Measurements from ENCODE around the gene RNF41.
"Not testable (repeated sequence)": the region's sequence is repeated elsewhere in the genome, so short reads cannot be mapped to it uniquely, and the experiment has no call there.

RNF41 gene

DNA sequence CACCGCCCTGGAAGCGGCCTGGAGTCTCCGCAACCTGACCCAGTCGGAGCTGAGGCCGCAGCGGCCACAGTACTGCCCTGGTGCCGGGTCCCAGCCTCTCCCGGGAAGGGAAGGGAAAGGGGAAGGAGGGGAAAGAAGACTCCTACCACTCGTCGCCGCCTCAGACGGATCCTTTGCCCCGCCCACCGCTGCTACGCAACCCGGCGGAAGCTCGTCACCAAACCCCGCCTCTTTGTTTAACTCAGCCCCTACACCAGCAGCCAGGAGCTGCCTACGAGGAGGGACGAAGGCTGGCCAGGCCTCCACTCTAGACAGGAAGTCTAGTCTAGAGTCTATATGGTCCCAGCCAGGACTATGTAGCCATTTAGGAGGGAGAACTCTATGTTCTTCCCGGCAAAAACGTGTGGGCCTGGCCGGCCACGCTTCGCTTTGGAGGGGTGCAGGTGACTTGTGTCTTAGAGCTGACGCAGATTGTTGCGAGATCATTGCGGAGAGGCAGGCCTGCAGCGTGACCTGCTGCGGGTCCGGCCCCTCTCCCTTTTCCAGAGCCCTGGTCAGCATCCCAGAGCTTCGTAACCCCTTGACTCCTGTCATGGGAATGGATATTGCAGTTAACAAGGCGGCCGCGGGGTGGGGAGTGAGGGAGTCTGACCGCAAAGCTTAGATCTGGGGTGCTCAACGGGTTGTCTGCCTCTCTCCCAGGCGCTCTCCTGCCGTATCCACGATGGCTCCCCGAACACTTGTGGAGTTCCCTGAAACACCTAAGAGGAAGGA is at the start of gene RNF41:
TSS of gene RNF41 (minus strand) at position 166 of the 774 bp plus-strand sequence. CDS start 7,875 bp downstream, outside the sequence.
- H3K27me3 ChIP-seq (ENCODE audit: control insufficient read depth in 1 of 2, insufficient read depth in 2 of 2, low read length in 2 of 2): no peaks in the 10 kb centered on the region
- peak within 1 kb of the TSS; percentile 85 to 92 for H3K4me3 ChIP-seq (ENCODE audit: low read depth in 1 of 2, low read length in 2 of 2)
- H3K4me1 ChIP-seq (ENCODE audit: control insufficient read depth in 1 of 2, insufficient read depth in 2 of 2, low read length in 2 of 2): peaks cover 21 to 46% of the 10 kb centered on the region in 2 donors
- peak within 1 kb of the TSS; percentile 90 to 99 for H3K9ac ChIP-seq (ENCODE audit: low read depth in 1 of 2, low read length in 2 of 2)
- no peaks in the 10 kb centered on the region for H3K9me3 ChIP-seq (ENCODE audit: control insufficient read depth in 1 of 2, low read length in 2 of 2)
- peaks cover 0 to 4% of the 10 kb centered on the region in 2 donors for H3K36me3 ChIP-seq (ENCODE audit: control insufficient read depth in 1 of 2, insufficient read depth in 2 of 2, low read length in 2 of 2)
- peak within 1 kb of the TSS; percentile 94 for H3K27ac ChIP-seq (ENCODE audit: low read depth, low read length)

GRCh38 chr12:56271031-56271430 is 49.3 kb upstream of the RNF41 start:
- Histone ChIP-seq H3K27ac (ENCODE audit: low read depth, low read length) (no peak overlapping the region), H3K36me3 (ENCODE audit: control insufficient read depth in 1 of 2, insufficient read depth in 2 of 2, low read length in 2 of 2) (peaks cover 21 to 56% of the 10 kb centered on the region in 2 donors), H3K4me1 (ENCODE audit: control insufficient read depth in 1 of 2, insufficient read depth in 2 of 2, low read length in 2 of 2) (peaks cover 6 to 15% of the 10 kb centered on the region in 2 donors), H3K9me3 (ENCODE audit: control insufficient read depth in 1 of 2, low read length in 2 of 2) (no peaks in the 10 kb centered on the region), H3K27me3 (ENCODE audit: control insufficient read depth in 1 of 2, insufficient read depth in 2 of 2, low read length in 2 of 2) (no peaks in the 10 kb centered on the region), H3K9ac (ENCODE audit: low read depth in 1 of 2, low read length in 2 of 2) (no peak overlapping the region), H3K4me3 (ENCODE audit: low read depth in 1 of 2, low read length in 2 of 2) (no peak overlapping the region)

- Histone ChIP-seq H3K27me3 (ENCODE audit: control insufficient read depth in 1 of 2, insufficient read depth in 2 of 2, low read length in 2 of 2) (no peaks in the 10 kb centered on the region), H3K9ac (ENCODE audit: low read depth in 1 of 2, low read length in 2 of 2) (peak overlapping the region; percentile 33 to 91)
Measured at GRCh38 chr12:56267443-56268071, 45.8 kb upstream of the RNF41 start.

DNA sequence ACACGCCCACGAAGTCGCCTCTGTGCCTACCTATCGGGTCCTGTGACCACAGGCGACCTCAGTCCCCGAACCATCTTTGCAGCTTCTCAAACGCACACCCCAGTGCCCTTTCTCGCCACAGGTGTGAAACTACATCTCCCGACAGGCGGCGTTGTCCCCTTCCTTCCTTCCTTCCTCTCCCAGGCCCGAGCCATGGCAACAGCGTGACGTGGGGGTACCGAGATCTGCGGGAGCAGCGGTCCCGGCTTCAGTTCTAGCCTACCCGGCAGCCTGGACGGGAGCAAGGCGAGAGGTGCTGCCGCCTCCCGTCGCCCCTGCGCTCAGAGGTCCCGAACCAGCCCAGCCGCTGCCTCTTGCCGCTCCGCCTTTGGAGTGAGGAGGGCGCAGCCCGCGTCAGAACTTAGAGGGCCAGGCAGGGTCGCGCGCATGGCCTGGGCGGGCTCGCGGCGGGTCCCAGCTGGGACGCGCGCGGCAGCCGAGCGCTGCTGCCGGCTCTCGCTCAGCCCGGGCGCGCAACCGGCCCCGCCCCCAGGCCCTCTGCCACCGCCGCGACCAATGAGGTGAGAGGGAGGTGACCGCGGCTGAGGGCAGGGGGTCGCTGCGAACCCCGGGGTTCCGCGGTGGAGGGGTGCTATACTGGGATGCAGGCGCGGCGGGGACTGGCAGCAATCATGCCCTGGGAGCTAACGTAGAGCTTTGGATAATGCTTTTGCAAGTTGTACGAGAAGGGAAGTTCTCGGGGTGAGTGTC is 45.1 kb upstream of the RNF41 start, which contains the start of gene COQ10A:
TSS of gene COQ10A (plus strand) at position 250 of the 750 bp plus-strand sequence. CDS start at position 427, 177 bp downstream.
- Histone ChIP-seq H3K9ac (ENCODE audit: low read depth in 1 of 2, low read length in 2 of 2) (peak within 1 kb of the TSS; percentile 69 to 91), H3K36me3 (ENCODE audit: control insufficient read depth in 1 of 2, insufficient read depth in 2 of 2, low read length in 2 of 2) (peaks cover 0 to 18% of the 10 kb centered on the region in 2 donors), H3K4me3 (ENCODE audit: low read depth in 1 of 2, low read length in 2 of 2) (peak within 1 kb of the TSS; percentile 82 to 87), H3K27ac (ENCODE audit: low read depth, low read length) (peak within 1 kb of the TSS; percentile 91), H3K4me1 (ENCODE audit: control insufficient read depth in 1 of 2, insufficient read depth in 2 of 2, low read length in 2 of 2) (peaks cover 6 to 15% of the 10 kb centered on the region in 2 donors), H3K9me3 (ENCODE audit: control insufficient read depth in 1 of 2, low read length in 2 of 2) (no peaks in the 10 kb centered on the region), H3K27me3 (ENCODE audit: control insufficient read depth in 1 of 2, insufficient read depth in 2 of 2, low read length in 2 of 2) (no peaks in the 10 kb centered on the region)

More at GRCh38 chr12:56267443-56268071, 45.8 kb upstream of the RNF41 start:
- no peaks in the 10 kb centered on the region for H3K9me3 ChIP-seq (ENCODE audit: control insufficient read depth in 1 of 2, low read length in 2 of 2)
- peak overlapping the region; percentile 82 to 87 for H3K4me3 ChIP-seq (ENCODE audit: low read depth in 1 of 2, low read length in 2 of 2)
- H3K36me3 ChIP-seq (ENCODE audit: control insufficient read depth in 1 of 2, insufficient read depth in 2 of 2, low read length in 2 of 2): peaks cover 0 to 23% of the 10 kb centered on the region in 2 donors
- peaks cover 6 to 15% of the 10 kb centered on the region in 2 donors for H3K4me1 ChIP-seq (ENCODE audit: control insufficient read depth in 1 of 2, insufficient read depth in 2 of 2, low read length in 2 of 2)
- H3K27ac ChIP-seq (ENCODE audit: low read depth, low read length): peak overlapping the region; percentile 91

DNA sequence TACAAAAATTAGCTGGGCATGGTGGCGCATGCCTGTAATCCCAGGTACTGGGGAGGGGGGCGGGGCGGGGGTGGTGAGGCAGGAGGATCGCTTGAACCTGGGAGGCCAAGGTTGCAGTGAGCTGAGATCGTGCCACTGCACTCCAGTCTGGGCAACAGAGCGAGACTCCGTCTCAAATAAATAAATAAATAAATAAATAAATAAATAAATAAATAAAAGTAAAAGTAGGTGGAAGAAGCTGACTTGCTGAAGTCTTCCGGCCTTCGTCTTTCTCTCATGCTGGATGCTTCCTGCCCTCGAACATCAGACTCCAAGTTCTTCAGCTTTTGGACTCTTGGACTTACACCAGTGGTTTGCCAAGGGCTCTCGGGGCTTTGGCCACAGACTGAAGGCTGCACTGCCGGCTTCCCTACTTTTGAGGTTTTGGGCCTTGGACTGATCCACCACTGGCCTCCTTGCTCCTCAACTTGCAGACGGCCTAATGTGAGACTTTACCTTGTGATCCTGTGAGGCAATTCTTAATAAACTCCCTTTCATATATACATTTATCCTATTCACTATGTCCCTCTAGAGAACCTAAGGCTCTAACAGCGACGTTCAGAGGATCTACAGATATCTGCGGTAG is 44.5 kb upstream of the RNF41 start:
- Histone ChIP-seq H3K36me3 (ENCODE audit: control insufficient read depth in 1 of 2, insufficient read depth in 2 of 2, low read length in 2 of 2) (peaks cover 0 to 12% of the 10 kb centered on the region in 2 donors), H3K4me1 (ENCODE audit: control insufficient read depth in 1 of 2, insufficient read depth in 2 of 2, low read length in 2 of 2) (peaks cover 6 to 15% of the 10 kb centered on the region in 2 donors), H3K4me3 (ENCODE audit: low read depth in 1 of 2, low read length in 2 of 2) (peak overlapping the region; percentile 82 to 87), H3K9ac (ENCODE audit: low read depth in 1 of 2, low read length in 2 of 2) (peak overlapping the region; percentile 69 to 91), H3K27ac (ENCODE audit: low read depth, low read length) (peak overlapping the region; percentile 91)
- H3K9me3 ChIP-seq (ENCODE audit: control insufficient read depth in 1 of 2, low read length in 2 of 2); H3K27me3 ChIP-seq (ENCODE audit: control insufficient read depth in 1 of 2, insufficient read depth in 2 of 2, low read length in 2 of 2): not testable (repeated sequence)

DNA sequence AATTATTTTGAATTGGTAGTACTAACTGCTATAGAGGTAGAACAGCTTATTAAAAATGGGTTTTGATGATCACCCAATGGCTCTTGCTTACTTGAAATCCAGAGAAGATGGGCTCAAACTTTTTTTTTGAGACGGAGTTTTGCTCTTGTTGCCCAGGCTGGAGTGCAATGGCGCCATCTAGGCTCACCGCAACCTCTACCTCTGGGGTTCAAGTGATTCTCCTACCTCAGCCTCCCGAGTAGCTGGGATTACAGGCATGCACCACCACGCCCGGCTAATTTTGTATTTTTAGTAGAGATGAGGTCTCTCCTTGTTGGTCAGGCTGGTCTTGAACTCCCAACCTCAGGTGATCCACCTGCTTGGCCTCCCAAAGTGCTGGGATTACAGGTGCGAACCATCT is 41.2 kb upstream of the RNF41 start:
- not testable (repeated sequence) for H3K9me3 ChIP-seq (ENCODE audit: control insufficient read depth in 1 of 2, low read length in 2 of 2); H3K27me3 ChIP-seq (ENCODE audit: control insufficient read depth in 1 of 2, insufficient read depth in 2 of 2, low read length in 2 of 2); H3K27ac ChIP-seq (ENCODE audit: low read depth, low read length); H3K36me3 ChIP-seq (ENCODE audit: control insufficient read depth in 1 of 2, insufficient read depth in 2 of 2, low read length in 2 of 2); H3K4me3 ChIP-seq (ENCODE audit: low read depth in 1 of 2, low read length in 2 of 2); H3K9ac ChIP-seq (ENCODE audit: low read depth in 1 of 2, low read length in 2 of 2)
- peaks cover 6 to 15% of the 10 kb centered on the region in 2 donors for H3K4me1 ChIP-seq (ENCODE audit: control insufficient read depth in 1 of 2, insufficient read depth in 2 of 2, low read length in 2 of 2)

GRCh38 chr12:56261503-56262232 is 39.9 kb upstream of the RNF41 start:
- peaks cover 0 to 6% of the 10 kb centered on the region in 2 donors for H3K36me3 ChIP-seq (ENCODE audit: control insufficient read depth in 1 of 2, insufficient read depth in 2 of 2, low read length in 2 of 2)
- H3K9me3 ChIP-seq (ENCODE audit: control insufficient read depth in 1 of 2, low read length in 2 of 2): no peaks in the 10 kb centered on the region
- H3K4me3 ChIP-seq (ENCODE audit: low read depth in 1 of 2, low read length in 2 of 2): no peak overlapping the region
- H3K4me1 ChIP-seq (ENCODE audit: control insufficient read depth in 1 of 2, insufficient read depth in 2 of 2, low read length in 2 of 2): peaks cover 9 to 15% of the 10 kb centered on the region in 2 donors
- H3K9ac ChIP-seq (ENCODE audit: low read depth in 1 of 2, low read length in 2 of 2): no peak overlapping the region
- no peak overlapping the region for H3K27ac ChIP-seq (ENCODE audit: low read depth, low read length)
- H3K27me3 ChIP-seq (ENCODE audit: control insufficient read depth in 1 of 2, insufficient read depth in 2 of 2, low read length in 2 of 2): no peaks in the 10 kb centered on the region

GRCh38 chr12:56260921-56261320 is 39.2 kb upstream of the RNF41 start:
- Histone ChIP-seq H3K4me1 (ENCODE audit: control insufficient read depth in 1 of 2, insufficient read depth in 2 of 2, low read length in 2 of 2) (peaks cover 12 to 15% of the 10 kb centered on the region in 2 donors), H3K9me3 (ENCODE audit: control insufficient read depth in 1 of 2, low read length in 2 of 2) (no peaks in the 10 kb centered on the region), H3K27ac (ENCODE audit: low read depth, low read length) (no peak overlapping the region), H3K4me3 (ENCODE audit: low read depth in 1 of 2, low read length in 2 of 2) (no peak overlapping the region), H3K9ac (ENCODE audit: low read depth in 1 of 2, low read length in 2 of 2) (no peak overlapping the region), H3K36me3 (ENCODE audit: control insufficient read depth in 1 of 2, insufficient read depth in 2 of 2, low read length in 2 of 2) (peaks cover 4 to 11% of the 10 kb centered on the region in 2 donors), H3K27me3 (ENCODE audit: control insufficient read depth in 1 of 2, insufficient read depth in 2 of 2, low read length in 2 of 2) (no peaks in the 10 kb centered on the region)

DNA sequence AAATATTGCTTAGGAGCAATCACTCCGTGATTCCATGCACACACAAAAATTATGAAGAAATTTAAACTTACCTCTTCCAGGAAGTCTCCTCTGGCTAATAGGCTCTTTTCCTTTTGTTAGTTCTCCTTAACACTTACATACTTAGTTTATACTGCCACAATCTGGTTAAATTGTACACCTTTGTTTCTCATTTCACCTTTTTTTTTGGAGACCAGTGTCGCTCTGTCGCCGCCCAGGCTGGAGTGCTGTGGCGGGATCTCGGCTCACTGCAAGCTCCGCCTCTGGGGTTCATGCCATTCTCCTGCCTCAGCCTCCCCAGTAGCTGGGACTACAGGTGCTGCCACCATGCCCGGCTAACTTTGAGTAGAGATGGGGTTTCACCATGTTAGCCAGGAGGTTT is 38.7 kb upstream of the RNF41 start:
- H3K27me3 ChIP-seq (ENCODE audit: control insufficient read depth in 1 of 2, insufficient read depth in 2 of 2, low read length in 2 of 2): no peaks in the 10 kb centered on the region
- H3K27ac ChIP-seq (ENCODE audit: low read depth, low read length): no peak overlapping the region
- H3K9me3 ChIP-seq (ENCODE audit: control insufficient read depth in 1 of 2, low read length in 2 of 2): no peaks in the 10 kb centered on the region
- peaks cover 9 to 16% of the 10 kb centered on the region in 2 donors for H3K36me3 ChIP-seq (ENCODE audit: control insufficient read depth in 1 of 2, insufficient read depth in 2 of 2, low read length in 2 of 2)
- peaks cover 12 to 15% of the 10 kb centered on the region in 2 donors for H3K4me1 ChIP-seq (ENCODE audit: control insufficient read depth in 1 of 2, insufficient read depth in 2 of 2, low read length in 2 of 2)
- H3K4me3 ChIP-seq (ENCODE audit: low read depth in 1 of 2, low read length in 2 of 2): no peak overlapping the region
- H3K9ac ChIP-seq (ENCODE audit: low read depth in 1 of 2, low read length in 2 of 2): no peak overlapping the region

Data from duodenal mucosa (tissue), 2 donors.